OCI-LY7 (cell line): Measurements from ENCODE around the gene RBM33. TPM values are rescaled to one million over a fixed set of nuclear protein-coding genes. Genes with fewer than 3 reads are reported as not detected.

Experiments
- Bru-seq: library from RNA; stranded (reverse); fragments of 400-500 nt; gene quantifications from one replicate; lab custom pipeline; 2021; lab: Mats Ljungman, UMichigan
- BruChase-seq, 2 experiments: library from RNA; stranded (reverse); fragments of 400-500 nt; gene quantifications; one replicate each; lab custom pipeline; 2021; lab: Mats Ljungman, UMichigan
- BruUV-seq: library from RNA; stranded (reverse); fragments of 400-500 nt; replicated peaks from 2 replicates; lab custom pipeline; 2021; lab: Mats Ljungman, UMichigan
- CTCF ChIA-PET: fragments of 300-600 bp; sonication (Branson Sonifier 250); formaldehyde crosslinking; loops from one replicate; lab custom pipeline; 2022; ENCODE audit warnings: antibody characterized with exemption; ENCODE audit not compliant: unreplicated experiment; lab: Charles Lee
- POLR2A ChIA-PET: fragments of 300-600 bp; sonication (Branson Sonifier 250); formaldehyde crosslinking; loops from one replicate; lab custom pipeline; 2022; ENCODE audit warnings: antibody characterized with exemption; lab: Charles Lee
- DNase-seq: peaks from one replicate; pipeline ENCODE4 v3.0.0-alpha.2; 2015; ENCODE audit warnings: low spot score
- H2AFZ ChIP-seq: fragments of 200-600 bp; sonication (generic), shearing (Covaris generic); 2 replicates; pipeline ENCODE4 v1.6.1; 2014; ENCODE audit warnings: mild to moderate bottlenecking, antibody characterized with exemption, low read length, moderate library complexity
- H3K27ac ChIP-seq: fragments of 200-600 bp; sonication (generic); 2 replicates; pipeline ENCODE4 v1.5.1; 2014; ENCODE audit warnings: mixed run types, low read depth, mild to moderate bottlenecking, moderate library complexity, low read length, inconsistent platforms; ENCODE audit not compliant: poor library complexity, severe bottlenecking
- H3K36me3 ChIP-seq: fragments of 200-600 bp; sonication (generic); 2 replicates; pipeline ENCODE4 v1.6.1; 2014; ENCODE audit warnings: mild to moderate bottlenecking, antibody characterized with exemption, low read length, moderate library complexity, mixed read lengths; ENCODE audit not compliant: insufficient read depth
- H3K4me1 ChIP-seq: fragments of 200-600 bp; sonication (generic); 2 replicates; pipeline ENCODE4 v1.5.1; 2014; ENCODE audit warnings: mild to moderate bottlenecking, low read length; ENCODE audit not compliant: insufficient read depth, poor library complexity, severe bottlenecking
- H3K4me2 ChIP-seq: fragments of 200-600 bp; sonication (generic); 2 replicates; pipeline ENCODE4 v1.6.1; 2014; ENCODE audit warnings: mild to moderate bottlenecking, low read length
- H3K4me3 ChIP-seq: fragments of 200-600 bp; sonication (generic); 2 replicates; pipeline ENCODE4 v1.5.1; 2014; ENCODE audit warnings: mild to moderate bottlenecking, low read depth, low read length; ENCODE audit not compliant: poor library complexity, severe bottlenecking
- H3K79me2 ChIP-seq: fragments of 200-600 bp; sonication (generic); 2 replicates; pipeline ENCODE4 v1.6.1; 2016; ENCODE audit warnings: low read depth, mild to moderate bottlenecking, low read length, moderate library complexity, mixed read lengths; ENCODE audit not compliant: insufficient read depth
- H3K9me2 ChIP-seq: fragments of 200-600 bp; sonication (generic); 2 replicates; pipeline ENCODE4 v1.6.1; 2016; ENCODE audit warnings: mild to moderate bottlenecking, low read length, mixed read lengths; ENCODE audit not compliant: insufficient read depth
- H3K9me3 ChIP-seq: fragments of 200-600 bp; sonication (generic); 2 replicates; pipeline ENCODE4 v1.6.1; 2014; ENCODE audit warnings: mild to moderate bottlenecking, mixed run types, low read length, mixed read lengths
- H4K20me1 ChIP-seq: fragments of 200-600 bp; sonication (generic); 2 replicates; pipeline ENCODE4 v1.6.1; 2014; ENCODE audit warnings: mild to moderate bottlenecking, antibody characterized with exemption, low read length, moderate library complexity, mixed read lengths; ENCODE audit not compliant: insufficient read depth
- EZH2phosphoT487 ChIP-seq: fragments of 200-600 bp; sonication (generic); IDR thresholded peaks from 2 replicates; pipeline ENCODE4 v1.6.1; 2018; ENCODE audit warnings: low read depth, borderline replicate concordance, mild to moderate bottlenecking, mixed run types, antibody characterized with exemption, low read length, moderate library complexity, mixed read lengths
- intact Hi-C: fragments of 100-400 bp; cut with micrococcal nuclease; formaldehyde crosslinking; loops from one replicate; pipeline ENCODE4 v1.10.0; 2022; ENCODE audit not compliant: unreplicated experiment
- long read RNA-seq: library from polyadenylated mRNA; stranded (forward); transcript quantifications from one replicate; pipeline ENCODE4 v2.0.0, GENCODE V29; 2022
- total RNA-seq, 2 experiments: library from RNA; depleted of rRNA in 1 of 2; stranded (reverse); fragments of >200 nt in 1 of 2; shearing (Covaris generic) in 1 of 2; gene quantifications; 2 replicates each; pipeline ENCODE4 v1.2.3, GENCODE V29; 2014 to 2022
- TF ChIP-seq, protein P1 (sequence below): fragments of 200-600 bp; sonication (generic); conservative IDR thresholded peaks from 2 replicates; pipeline ENCODE4 v1.5.1; 2014; ENCODE audit warnings: mild to moderate bottlenecking, antibody characterized with exemption, low read length, moderate library complexity, mixed read lengths

RBM33 gene, protein sequence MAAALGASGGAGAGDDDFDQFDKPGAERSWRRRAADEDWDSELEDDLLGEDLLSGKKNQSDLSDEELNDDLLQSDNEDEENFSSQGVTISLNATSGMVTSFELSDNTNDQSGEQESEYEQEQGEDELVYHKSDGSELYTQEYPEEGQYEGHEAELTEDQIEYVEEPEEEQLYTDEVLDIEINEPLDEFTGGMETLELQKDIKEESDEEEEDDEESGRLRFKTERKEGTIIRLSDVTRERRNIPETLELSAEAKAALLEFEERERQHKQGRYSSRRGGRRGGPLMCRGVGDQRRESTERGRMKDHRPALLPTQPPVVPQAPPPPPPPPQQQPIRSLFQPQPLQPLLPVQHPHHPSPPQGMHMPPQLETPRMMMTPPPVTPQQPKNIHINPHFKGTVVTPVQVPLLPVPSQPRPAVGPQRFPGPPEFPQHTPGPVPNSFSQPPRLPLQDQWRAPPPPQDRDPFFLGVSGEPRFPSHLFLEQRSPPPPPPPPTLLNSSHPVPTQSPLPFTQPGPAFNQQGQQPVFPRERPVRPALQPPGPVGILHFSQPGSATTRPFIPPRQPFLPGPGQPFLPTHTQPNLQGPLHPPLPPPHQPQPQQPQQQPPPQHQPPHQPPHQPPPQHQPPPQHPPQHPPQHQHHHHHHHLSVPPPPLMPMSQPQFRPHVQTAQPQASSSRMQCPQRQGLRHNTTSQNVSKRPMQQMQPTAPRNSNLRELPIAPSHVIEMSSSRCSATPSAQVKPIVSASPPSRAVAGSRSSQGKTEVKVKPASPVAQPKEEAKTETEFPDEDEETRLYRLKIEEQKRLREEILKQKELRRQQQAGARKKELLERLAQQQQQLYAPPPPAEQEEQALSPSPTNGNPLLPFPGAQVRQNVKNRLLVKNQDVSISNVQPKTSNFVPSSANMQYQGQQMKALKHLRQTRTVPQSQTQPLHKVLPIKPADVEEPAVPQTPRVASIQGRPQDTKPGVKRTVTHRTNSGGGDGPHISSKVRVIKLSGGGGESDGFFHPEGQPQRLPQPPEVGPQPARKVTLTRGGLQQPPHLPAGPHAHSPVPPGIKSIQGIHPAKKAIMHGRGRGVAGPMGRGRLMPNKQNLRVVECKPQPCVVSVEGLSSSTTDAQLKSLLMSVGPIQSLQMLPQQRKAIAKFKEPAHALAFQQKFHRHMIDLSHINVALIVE
- 67.6 and 79.2 TPM in 2 replicates for total RNA-seq (2014; rRNA removed; shearing (Covaris generic))
- total RNA-seq (2022), result 127 and 150 TPM in 2 replicates
- Bru-seq, nascent RNA, result percentile 96 among the genes with signal in this experiment
- BruChase-seq, experiment 1, labeled RNA remaining after a 6-hour chase, result percentile 89 among the genes with signal in this experiment
- percentile 91 among the genes with signal in this experiment for BruChase-seq, experiment 2, labeled RNA remaining after a 2-hour chase
- long read RNA-seq, full-length matches to known transcripts, result 14 of 67 reads
- long read RNA-seq, partial matches to known transcripts, result 20 of 67 reads
- long read RNA-seq, other reads (novel, unspliced or antisense), result 33 of 67 reads

- H4K20me1 ChIP-seq, result peaks cover 12% of the 10 kb centered on the region
- ChIA-PET CTCF (interaction anchor here (0.6 kb wide), 1 partner anchor 13 kb away, joined by 5 read pairs; no protein-coding TSS in a partner anchor), POLR2A (interaction anchor here (0.7 to 1.1 kb wide), 7 partner anchors 8 to 90 kb away, joined by 3 to 8 read pairs (median 4); no protein-coding TSS in a partner anchor)
- TF ChIP-seq, protein P1, sequence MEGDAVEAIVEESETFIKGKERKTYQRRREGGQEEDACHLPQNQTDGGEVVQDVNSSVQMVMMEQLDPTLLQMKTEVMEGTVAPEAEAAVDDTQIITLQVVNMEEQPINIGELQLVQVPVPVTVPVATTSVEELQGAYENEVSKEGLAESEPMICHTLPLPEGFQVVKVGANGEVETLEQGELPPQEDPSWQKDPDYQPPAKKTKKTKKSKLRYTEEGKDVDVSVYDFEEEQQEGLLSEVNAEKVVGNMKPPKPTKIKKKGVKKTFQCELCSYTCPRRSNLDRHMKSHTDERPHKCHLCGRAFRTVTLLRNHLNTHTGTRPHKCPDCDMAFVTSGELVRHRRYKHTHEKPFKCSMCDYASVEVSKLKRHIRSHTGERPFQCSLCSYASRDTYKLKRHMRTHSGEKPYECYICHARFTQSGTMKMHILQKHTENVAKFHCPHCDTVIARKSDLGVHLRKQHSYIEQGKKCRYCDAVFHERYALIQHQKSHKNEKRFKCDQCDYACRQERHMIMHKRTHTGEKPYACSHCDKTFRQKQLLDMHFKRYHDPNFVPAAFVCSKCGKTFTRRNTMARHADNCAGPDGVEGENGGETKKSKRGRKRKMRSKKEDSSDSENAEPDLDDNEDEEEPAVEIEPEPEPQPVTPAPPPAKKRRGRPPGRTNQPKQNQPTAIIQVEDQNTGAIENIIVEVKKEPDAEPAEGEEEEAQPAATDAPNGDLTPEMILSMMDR, result no peak
- no peak for TF ChIP-seq EZH2phosphoT487
- peaks cover 25% of the 10 kb centered on the region for H3K9me3 ChIP-seq
- H3K4me3 ChIP-seq, result peak within 1 kb of the TSS; percentile 94
- H2AFZ ChIP-seq, result peak within 1 kb of the TSS; percentile 78
- DNase-seq, result peak; percentile 85
- H3K27ac ChIP-seq, result peak within 1 kb of the TSS; percentile 86
- intact Hi-C loops, result loop anchor here (2.0 to 5.0 kb wide), 2 partner anchors 78 to 347 kb away; partner anchors contain the start of gene INSIG1
- H3K9me2 ChIP-seq, result no peaks in the 10 kb centered on the region
- no TSS peak for BruUV-seq
- peaks cover 31% of the 10 kb centered on the region for H3K4me1 ChIP-seq
- H3K4me2 ChIP-seq, result peak within 1 kb of the TSS; percentile 96
- peaks cover 70% of the 10 kb centered on the region for H3K36me3 ChIP-seq
- H3K79me2 ChIP-seq, result peaks cover 63% of the 10 kb centered on the region
Measured at GRCh38 chr7:155644178-155644970, at the start of gene RBM33. Gene RBM33, plus strand, starts transcription at chr7:155644661. Its CDS starts 216 bp downstream, at chr7:155644877.

GRCh38 chr7:155594961-155595366 lies 49.5 kb upstream of the RBM33 start:
- H3K36me3 ChIP-seq, result no peaks in the 10 kb centered on the region; the same call in 1 of the 2 replicates
- TF ChIP-seq, protein P1, result no peak
- no peak for TF ChIP-seq EZH2phosphoT487
- no peak overlapping the region for H3K4me2 ChIP-seq
- H3K4me3 ChIP-seq, result no peak overlapping the region
- no peaks in the 10 kb centered on the region for H3K79me2 ChIP-seq
- intact Hi-C loops, result no loop called here
- peaks cover 5% of the 10 kb centered on the region for H3K4me1 ChIP-seq
- no peaks in the 10 kb centered on the region for H4K20me1 ChIP-seq
- no peaks in the 10 kb centered on the region for H3K9me3 ChIP-seq
- BruUV-seq, result no TSS peak
- no peak for DNase-seq
- POLR2A ChIA-PET, result no interaction called here
- no peak overlapping the region for H2AFZ ChIP-seq
- CTCF ChIA-PET, result no interaction called here
- H3K9me2 ChIP-seq, result no peaks in the 10 kb centered on the region
- H3K27ac ChIP-seq, result no peak overlapping the region
